Testis (tissue), 3 donors: ENCODE data around the gene LPP. TPM values are rescaled to one million over a fixed set of nuclear protein-coding genes. Genes with fewer than 3 reads are reported as not detected.

Experiments
- DNase-seq: peaks from one replicate; pipeline ENCODE4 v3.0.0-alpha.2; 2019
- H3K27ac ChIP-seq, 2 donors: fragments of 200-600 bp; sonication (generic); one replicate each; pipeline ENCODE4 v1.5.1; 2019
- H3K27me3 ChIP-seq: fragments of 200-600 bp; sonication (generic); one replicate; pipeline ENCODE4 v1.5.1; 2019
- H3K36me3 ChIP-seq: fragments of 200-600 bp; sonication (generic); one replicate; pipeline ENCODE4 v1.5.1; 2017; ENCODE audit warnings: low read depth; ENCODE audit errors: missing control alignments
- H3K4me1 ChIP-seq: fragments of 200-600 bp; sonication (generic); one replicate; pipeline ENCODE4 v1.5.1; 2019
- H3K4me3 ChIP-seq, 2 donors: fragments of 200-600 bp; sonication (generic); one replicate each; pipeline ENCODE4 v1.5.1; 2017 to 2019
- H3K9me3 ChIP-seq: fragments of 200-600 bp; sonication (generic); one replicate; pipeline ENCODE4 v1.5.1; 2017
- POLR2A ChIP-seq: fragments of 450-650 bp; IDR thresholded peaks from one replicate; pipeline ENCODE4 v1.6.1; 2017; ENCODE audit warnings: antibody characterized with exemption, mild to moderate bottlenecking, moderate library complexity
- WGBS, 2 donors: methylation state at CpG; one replicate each; pipeline ENCODE4 v1.1.5; 2018; 5-methylcytosine and 5-hydroxymethylcytosine counted together
- intact Hi-C: fragments of 100-400 bp; cut with DNase I; formaldehyde crosslinking; loops from one replicate; pipeline ENCODE4 v1.15.1; 2023; ENCODE audit warnings: low total_unique reads
- polyA plus RNA-seq: library from polyadenylated mRNA; stranded (reverse); fragments of 350-450 nt; fragmentation: Illumina TruSeq; extraction: RNeasy Lipid Tissue Mini Kit (QIAGEN cat#74804); gene quantifications from one replicate; pipeline ENCODE4 v1.2.3, GENCODE V29; 2014; ENCODE audit warnings: low read depth, low replicate concordance; ENCODE audit not compliant: insufficient read depth
- total RNA-seq, 2 donors: library from RNA; depleted of rRNA; stranded (reverse); fragments of >200 nt; gene quantifications; one replicate each; pipeline ENCODE4 v1.2.3, GENCODE V29; 2016
- TF ChIP-seq, protein P1 (sequence below), 3 experiments: fragments of 450-650 bp in 2 of 3; fragments of 200-600 bp in 1 of 3; sonication (generic) in 1 of 3; IDR thresholded peaks; one replicate each; pipeline ENCODE4 v1.5.1; 2016 to 2019; ENCODE audit warnings: antibody characterized with exemption in 3 of 3, mild to moderate bottlenecking in 2 of 3, moderate library complexity in 1 of 3

Gene LPP
- total and polyA plus RNA-seq, 3 donors from 2014 or later, result 89.9 to 135 (median 132) TPM

DNA sequence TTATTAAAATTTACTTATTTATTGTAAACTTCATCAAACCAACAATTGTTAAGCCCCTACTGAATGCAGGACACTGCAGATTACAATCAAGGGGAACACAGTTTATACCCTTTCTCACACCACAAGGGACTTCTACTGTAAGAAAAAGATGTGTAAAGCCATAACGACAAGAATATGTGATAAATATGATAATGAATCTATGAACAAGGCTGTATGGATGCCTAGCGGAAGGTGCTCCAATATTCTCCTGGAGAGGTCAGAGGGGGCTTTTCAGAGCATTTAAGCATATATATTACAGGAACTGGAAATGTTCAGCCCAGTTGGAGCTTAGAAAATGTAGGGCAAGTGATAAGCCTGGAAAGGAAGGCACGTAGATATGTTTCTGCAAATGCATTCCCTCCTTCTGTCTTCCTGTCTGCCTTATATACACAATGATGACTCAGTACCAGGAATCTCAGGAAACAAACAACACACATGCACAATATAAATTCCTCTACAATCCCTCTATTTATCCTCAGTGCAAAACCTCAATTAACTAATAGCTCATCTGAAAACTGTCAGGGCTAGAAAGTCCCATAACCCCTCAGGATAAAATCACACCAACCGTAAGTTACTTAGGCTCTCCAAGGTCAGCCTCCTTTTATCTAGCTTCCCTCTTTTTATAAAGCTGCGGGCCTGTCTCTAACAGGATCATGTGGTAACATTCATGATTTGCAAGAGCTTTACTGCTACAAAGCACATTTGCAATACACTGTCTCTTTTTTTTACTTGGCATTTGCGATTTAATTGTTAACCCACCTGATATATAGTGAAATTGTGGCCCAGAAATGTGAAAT lies 393.1 kb downstream of the LPP start:
- Histone ChIP-seq H3K27me3 (no peaks in the 10 kb centered on the region), H3K9me3 (no peaks in the 10 kb centered on the region), H3K4me1 (no peaks in the 10 kb centered on the region), H3K36me3 (no peaks in the 10 kb centered on the region), H3K4me3 (no peak overlapping the region), H3K27ac (no peak overlapping the region)
- WGBS, 2 donors, result 78 to 91% methylated on average over 6 of the region's 6 CpGs
- intact Hi-C loops, result no loop called here
- TF ChIP-seq, protein P1, sequence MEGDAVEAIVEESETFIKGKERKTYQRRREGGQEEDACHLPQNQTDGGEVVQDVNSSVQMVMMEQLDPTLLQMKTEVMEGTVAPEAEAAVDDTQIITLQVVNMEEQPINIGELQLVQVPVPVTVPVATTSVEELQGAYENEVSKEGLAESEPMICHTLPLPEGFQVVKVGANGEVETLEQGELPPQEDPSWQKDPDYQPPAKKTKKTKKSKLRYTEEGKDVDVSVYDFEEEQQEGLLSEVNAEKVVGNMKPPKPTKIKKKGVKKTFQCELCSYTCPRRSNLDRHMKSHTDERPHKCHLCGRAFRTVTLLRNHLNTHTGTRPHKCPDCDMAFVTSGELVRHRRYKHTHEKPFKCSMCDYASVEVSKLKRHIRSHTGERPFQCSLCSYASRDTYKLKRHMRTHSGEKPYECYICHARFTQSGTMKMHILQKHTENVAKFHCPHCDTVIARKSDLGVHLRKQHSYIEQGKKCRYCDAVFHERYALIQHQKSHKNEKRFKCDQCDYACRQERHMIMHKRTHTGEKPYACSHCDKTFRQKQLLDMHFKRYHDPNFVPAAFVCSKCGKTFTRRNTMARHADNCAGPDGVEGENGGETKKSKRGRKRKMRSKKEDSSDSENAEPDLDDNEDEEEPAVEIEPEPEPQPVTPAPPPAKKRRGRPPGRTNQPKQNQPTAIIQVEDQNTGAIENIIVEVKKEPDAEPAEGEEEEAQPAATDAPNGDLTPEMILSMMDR (IDR thresholded peaks at IDR 0.05), result no peak
- no peak for TF ChIP-seq POLR2A
- no peak for DNase-seq

DNA sequence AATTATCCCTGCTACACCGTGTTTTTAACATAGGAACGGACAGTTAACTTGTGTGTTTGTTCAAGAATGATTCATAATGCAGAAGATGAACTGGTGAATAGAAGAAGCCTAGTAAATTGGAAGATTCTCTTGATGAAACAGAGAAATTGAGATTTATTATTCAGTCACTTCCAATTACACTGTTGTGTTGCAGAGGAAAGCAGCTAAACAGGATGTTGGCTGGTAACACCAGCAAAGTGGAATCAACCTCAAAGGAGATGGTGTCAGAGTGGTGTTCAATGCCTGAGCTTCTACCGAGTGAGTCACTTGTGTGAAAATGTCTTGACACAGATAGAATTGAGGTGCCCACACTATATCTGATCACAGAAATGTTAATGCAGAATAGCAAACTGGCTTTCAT lies 399.6 kb downstream of the LPP start:
- intact Hi-C loops, result no loop called here
- no peaks in the 10 kb centered on the region for H3K4me1 ChIP-seq
- no peak overlapping the region for H3K4me3 ChIP-seq
- H3K27me3 ChIP-seq, result no peaks in the 10 kb centered on the region
- H3K9me3 ChIP-seq, result no peaks in the 10 kb centered on the region
- 88 to 92% methylated on average over 3 of the region's 3 CpGs for WGBS, 2 donors
- H3K36me3 ChIP-seq, result no peaks in the 10 kb centered on the region
- H3K27ac ChIP-seq, result no peak overlapping the region
- TF ChIP-seq, protein P1 (IDR thresholded peaks at IDR 0.05), result no peak
- no peak for TF ChIP-seq POLR2A
- DNase-seq, result no peak

DNA sequence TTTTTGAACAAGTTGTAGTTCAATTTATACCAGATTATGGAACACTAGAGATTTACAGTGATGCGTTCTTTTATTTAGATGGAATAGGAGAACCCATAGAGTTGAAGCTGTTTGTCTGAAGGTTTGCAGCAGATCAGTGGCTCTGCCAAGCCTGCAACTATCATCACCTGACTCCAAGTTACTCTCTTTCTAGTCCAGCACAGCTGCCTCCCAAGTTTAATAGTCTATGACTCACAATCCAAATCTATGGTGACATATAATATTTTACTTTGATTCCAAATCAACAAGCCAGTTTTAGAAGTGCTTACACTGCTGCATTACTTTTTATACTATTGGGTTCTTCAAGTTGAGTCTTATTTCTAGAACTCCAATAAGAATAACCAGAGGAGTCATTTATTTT lies 400.4 kb downstream of the LPP start:
- no peak for TF ChIP-seq POLR2A
- TF ChIP-seq, protein P1 (IDR thresholded peaks at IDR 0.05), result no peak
- Histone ChIP-seq H3K9me3 (no peaks in the 10 kb centered on the region), H3K4me1 (no peaks in the 10 kb centered on the region), H3K27me3 (no peaks in the 10 kb centered on the region), H3K27ac (no peak overlapping the region), H3K4me3 (no peak overlapping the region), H3K36me3 (no peaks in the 10 kb centered on the region)
- whole genome bisulfite sequencing, 2 donors, result 95% methylated on average over 1 of the region's 1 CpG
- intact Hi-C loops, result no loop called here
- no peak for DNase-seq

DNA sequence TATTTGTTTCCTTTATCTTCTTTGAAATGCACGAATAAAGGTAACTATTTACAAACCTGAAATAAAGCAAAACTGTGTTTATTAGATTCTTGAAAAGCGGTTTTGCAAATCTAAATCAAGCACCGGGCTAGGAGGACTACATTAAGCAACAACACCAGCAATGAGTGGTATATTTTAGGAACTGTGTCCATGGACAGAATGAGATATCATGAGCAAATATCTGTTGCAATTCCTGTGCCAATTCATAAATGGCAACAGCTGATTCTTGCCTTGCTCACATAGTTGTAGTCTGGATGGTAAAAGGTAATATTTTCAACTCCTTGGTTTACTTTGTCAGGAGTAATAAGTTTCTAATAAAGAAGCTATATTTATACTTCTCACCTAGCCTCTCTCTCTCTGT lies 403.3 kb downstream of the LPP start:
- Histone ChIP-seq H3K4me1 (no peaks in the 10 kb centered on the region), H3K27me3 (no peaks in the 10 kb centered on the region), H3K27ac (no peak overlapping the region), H3K9me3 (no peaks in the 10 kb centered on the region), H3K4me3 (no peak overlapping the region), H3K36me3 (no peaks in the 10 kb centered on the region)
- DNase-seq, result no peak
- no peak for TF ChIP-seq POLR2A
- TF ChIP-seq, protein P1 (IDR thresholded peaks at IDR 0.05), result no peak
- 57 to 64% methylated on average over 3 of the region's 3 CpGs for WGBS, 2 donors
- intact Hi-C loops, result no loop called here
